Endothelial cell of umbilical vein (primary cell): ENCODE measurements around the gene RBM4B. TPM values are rescaled to one million over a fixed set of nuclear protein-coding genes. Genes with fewer than 3 reads are reported as not detected.

Experiments
- BruUV-seq: library from RNA; stranded (reverse); fragments of 400-500 nt; replicated peaks from 2 replicates; lab custom pipeline; 2021; lab: Mats Ljungman, UMichigan
- CTCF ChIA-PET: fragments of 300-600, 350-600 bp; sonication (Branson Sonifier 250); formaldehyde crosslinking; loops from one replicate; lab custom pipeline; 2021; ENCODE audit warnings: antibody characterized with exemption, inconsistent platforms; lab: Charles Lee
- POLR2A ChIA-PET: fragments of 300-600, 350-600 bp; sonication (Branson Sonifier 250); formaldehyde crosslinking; loops from one replicate; lab custom pipeline; 2021; ENCODE audit warnings: antibody characterized with exemption, inconsistent platforms; lab: Charles Lee
- DNase-seq: peaks from one replicate; pipeline ENCODE4 v3.0.0-alpha.2; 2011; ENCODE audit warnings: low read depth, low spot score
- FAIRE-seq: peaks from 2 replicates; lab custom pipeline; 2011; peaks lifted over from hg19 to GRCh38; lab: Jason Lieb, UNC
- H2AFZ ChIP-seq: 2 replicates; pipeline ENCODE4 v1.6.0; 2012; ENCODE audit warnings: low read depth, low read length, control low read depth, inconsistent platforms
- H3K27ac ChIP-seq: 2 replicates; pipeline ENCODE4 v1.5.1; 2011; ENCODE audit warnings: low read depth, mild to moderate bottlenecking, control low read depth, low read length, moderate library complexity; ENCODE audit not compliant: insufficient read depth
- H3K27me3 ChIP-seq, 2 experiments: 2 replicates each; pipeline versions ENCODE4 v1.6.0 to v1.6.1; 2011; ENCODE audit warnings: low read length in 2 of 2, mixed read lengths in 1 of 2; ENCODE audit not compliant: control insufficient read depth in 2 of 2, insufficient read depth in 2 of 2
- H3K36me3 ChIP-seq, 2 experiments: 2 replicates in 1 of 2; 3 replicates in 1 of 2; pipeline ENCODE4 v1.5.1; 2011; ENCODE audit warnings: low read length in 2 of 2, mild to moderate bottlenecking in 1 of 2, moderate library complexity in 1 of 2; ENCODE audit not compliant: control insufficient read depth in 2 of 2, insufficient read depth in 2 of 2; ENCODE audit errors: extremely low read depth in 1 of 2
- H3K4me1 ChIP-seq: 3 replicates; pipeline ENCODE4 v1.5.1; 2011; ENCODE audit warnings: mild to moderate bottlenecking, low read length; ENCODE audit not compliant: control insufficient read depth, insufficient read depth; ENCODE audit errors: extremely low read depth
- H3K4me2 ChIP-seq: 2 replicates; pipeline ENCODE4 v1.6.1; 2011; ENCODE audit warnings: low read length, control low read depth, mixed read lengths; ENCODE audit not compliant: insufficient read depth
- H3K4me3 ChIP-seq, 3 experiments: fragments of 200-600 bp in 1 of 3; sonication (generic), shearing (Covaris generic) in 1 of 3; replicated peaks in 1 of 3; 2 replicates each; pipeline ENCODE4 v1.5.1; 2011 to 2016; ENCODE audit warnings: control low read depth in 3 of 3, low read length in 3 of 3, mild to moderate bottlenecking in 2 of 3, inconsistent platforms in 1 of 3, low read depth in 1 of 3, moderate library complexity in 1 of 3; ENCODE audit not compliant: insufficient read depth in 1 of 3
- H3K79me2 ChIP-seq: 2 replicates; pipeline ENCODE4 v1.6.0; 2012; ENCODE audit warnings: low read length, inconsistent platforms; ENCODE audit not compliant: control insufficient read depth, insufficient read depth
- H3K9ac ChIP-seq: replicated peaks from 2 replicates; pipeline ENCODE3; 2011; ENCODE audit warnings: low read length, control low read depth; ENCODE audit not compliant: insufficient read depth; ENCODE audit errors: extremely low read depth
- H3K9me1 ChIP-seq: replicated peaks from 3 replicates; pipeline ENCODE4 v1.6.0; 2011; ENCODE audit warnings: mild to moderate bottlenecking, low read length; ENCODE audit not compliant: control insufficient read depth, insufficient read depth; ENCODE audit errors: extremely low read depth
- H3K9me3 ChIP-seq: replicated peaks from 2 replicates; pipeline ENCODE4 v1.5.1; 2012; ENCODE audit warnings: low read length, inconsistent platforms; ENCODE audit not compliant: control insufficient read depth, insufficient read depth
- H4K20me1 ChIP-seq: replicated peaks from 2 replicates; pipeline ENCODE3; 2011; ENCODE audit warnings: mild to moderate bottlenecking, low read length; ENCODE audit not compliant: control insufficient read depth, insufficient read depth; ENCODE audit errors: extremely low read depth
- CTCF ChIP-seq, 2 donors: IDR thresholded peaks; 1 replicate in 1 of 2; 2 replicates in 1 of 2; pipeline ENCODE4 v1.5.1; 2011; ENCODE audit warnings: low read length in 2 of 2, mild to moderate bottlenecking in 2 of 2, moderate library complexity in 2 of 2, control low read depth in 1 of 2, inconsistent platforms in 1 of 2, low read depth in 1 of 2; ENCODE audit not compliant: insufficient read depth in 1 of 2; ENCODE audit errors: extremely low read depth in 1 of 2
- EZH2 ChIP-seq: IDR thresholded peaks from 2 replicates; pipeline ENCODE4 v1.6.1; 2012; ENCODE audit warnings: borderline replicate concordance, low read depth, mild to moderate bottlenecking, moderate library complexity, low read length, inconsistent platforms; ENCODE audit not compliant: severe bottlenecking
- FOS ChIP-seq: IDR thresholded peaks from 2 replicates; pipeline ENCODE4 v1.6.1; 2011; ENCODE audit warnings: mild to moderate bottlenecking, low read length, moderate library complexity, borderline replicate concordance; ENCODE audit not compliant: insufficient read depth
- GATA2 ChIP-seq: IDR thresholded peaks from 2 replicates; pipeline ENCODE4 v1.7.0; 2011; ENCODE audit warnings: low read depth, mild to moderate bottlenecking, moderate library complexity, mixed read lengths, low read length; ENCODE audit not compliant: insufficient read length, insufficient read depth
- JUN ChIP-seq: IDR thresholded peaks from 2 replicates; pipeline ENCODE4 v1.6.1; 2011; ENCODE audit warnings: borderline replicate concordance, low read depth; ENCODE audit not compliant: insufficient read length, insufficient read depth
- MAX ChIP-seq: IDR thresholded peaks from 2 replicates; pipeline ENCODE4 v1.6.1; 2011; ENCODE audit not compliant: insufficient read depth, insufficient read length
- MYC ChIP-seq: IDR thresholded peaks from one replicate; pipeline ENCODE4 v1.6.1; 2011; ENCODE audit warnings: mild to moderate bottlenecking, low read depth, low read length
- POLR2A ChIP-seq: IDR thresholded peaks from 2 replicates; pipeline ENCODE4 v1.6.1; 2012; ENCODE audit warnings: low read depth, mild to moderate bottlenecking, control low read depth, low read length
- POLR2AphosphoS5 ChIP-seq: IDR thresholded peaks from 2 replicates; pipeline ENCODE4 v1.6.1; 2012; ENCODE audit warnings: low read depth, mild to moderate bottlenecking, control low read depth, low read length, moderate library complexity; ENCODE audit not compliant: insufficient read depth
- dilution Hi-C: fragments of 300-500 bp; cut with MboI; formaldehyde crosslinking; loops from one replicate; pipeline ENCODE4 v1.15.0; 2019; ENCODE audit warnings: low sequenced_read_pairs; ENCODE audit not compliant: extremely low pct_ligation_motif_present
- intact Hi-C: fragments of 100-400 bp; cut with micrococcal nuclease; formaldehyde crosslinking; loops from one replicate; pipeline ENCODE4 v1.10.0; 2022
- polyA plus RNA-seq, 4 experiments: library from polyadenylated mRNA; depleted of rRNA in 3 of 4; stranded (reverse) in 3 of 4; unstranded in 1 of 4; fragments of >200 nt; gene quantifications; 2 replicates each; pipeline versions ENCODE4 v1.2.1 to v1.2.3, GENCODE V29; 2011 to 2012; ENCODE audit warnings: missing spikeins in 1 of 4
- total RNA-seq: library from RNA; stranded (reverse); gene quantifications from 2 replicates; pipeline ENCODE4 v1.2.3, GENCODE V29; 2021

Gene RBM4B
- total and polyA plus RNA-seq, 2 donors (not counting 3 experiments of a cell fraction or from before 2014, with no cell fraction given), result 22.2 to 31.2 TPM

- no peaks in the 10 kb centered on the region for H3K27me3 ChIP-seq
- H3K9me1 ChIP-seq, result no peaks in the 10 kb centered on the region
- H3K36me3 ChIP-seq, result no peaks in the 10 kb centered on the region
- DNase-seq (no peak), FAIRE-seq (no peak)
- TSS peak; percentile 25 for BruUV-seq
- TF ChIP-seq CTCF (IDR thresholded peaks at IDR 0.05; ENCODE audit: extremely low read depth in 1 of 2, insufficient read depth in 1 of 2, low read depth in 1 of 2, low read length in 2 of 2), result no peak
- TF ChIP-seq GATA2, result no peak
- TF ChIP-seq JUN, result no peak
- TF ChIP-seq FOS, result no peak
- no peak for TF ChIP-seq POLR2AphosphoS5
- no peak for TF ChIP-seq POLR2A
- TF ChIP-seq MAX, result no peak
- TF ChIP-seq EZH2, result no peak
- no peak for TF ChIP-seq MYC
- H2AFZ ChIP-seq, result no peak overlapping the region
- ChIA-PET CTCF (interaction anchor here (0.7 to 2.8 kb wide), 5 partner anchors 12 to 283 kb away, joined by 3 to 26 read pairs (median 3); no protein-coding TSS in a partner anchor), POLR2A (no interaction called here)
- H3K9me3 ChIP-seq, result no peaks in the 10 kb centered on the region
- H3K79me2 ChIP-seq, result no peaks in the 10 kb centered on the region
- no peak overlapping the region for H3K27ac ChIP-seq
- H4K20me1 ChIP-seq, result no peaks in the 10 kb centered on the region
- H3K9ac ChIP-seq, result no peak overlapping the region
- H3K4me3 ChIP-seq, result no peak overlapping the region
- H3K4me2 ChIP-seq, result no peak overlapping the region
- H3K4me1 ChIP-seq, result no peaks in the 10 kb centered on the region
- dilution Hi-C loops, result no loop called here
- intact Hi-C loops, result loop anchor here (5.0 kb wide), 1 partner anchor 54 kb away; no protein-coding TSS in a partner anchor
Observed at GRCh38 chr11:66692871-66693331, 15.2 kb upstream of the RBM4B start.
